Measurements from ENCODE around the gene FOXA1. TPM values are rescaled to one million over a fixed set of nuclear protein-coding genes. Genes with fewer than 3 reads are reported as not detected.

The FOXA1 gene
- total RNA-seq, 4 donors from 2014 or later: not detected

- Histone ChIP-seq H3K4me1 (peaks cover 0 to 7% of the 10 kb centered on the region in 2 donors), H3K9me3 (no peaks in the 10 kb centered on the region), H3K27ac (no peak overlapping the region), H3K36me3 (no peaks in the 10 kb centered on the region), H3K27me3 (peaks cover 7 to 51% of the 10 kb centered on the region in 2 donors), H3K4me3 (no peak overlapping the region)
- TF ChIP-seq POLR2A (IDR thresholded peaks at IDR 0.05) (no peak), CTCF (IDR thresholded peaks at IDR 0.05) (no peak)
- no peak for DNase-seq
- intact Hi-C loops (cut with DNase I; ENCODE audit: low total_unique reads): no loop called here
Observed at GRCh38 chr14:37602605-37603453, 7.8 kb upstream of the FOXA1 start.

- DNase-seq: no peak
- no peak overlapping the region for H3K4me3 ChIP-seq
- H3K9me3 ChIP-seq: no peaks in the 10 kb centered on the region
- peaks cover 7 to 58% of the 10 kb centered on the region in 2 donors for H3K27me3 ChIP-seq
- H3K27ac ChIP-seq: no peak overlapping the region
- no peaks in the 10 kb centered on the region for H3K36me3 ChIP-seq
- intact Hi-C loops (cut with DNase I; ENCODE audit: low total_unique reads): no loop called here
- TF ChIP-seq POLR2A (IDR thresholded peaks at IDR 0.05): no peak
- H3K4me1 ChIP-seq: peaks cover 0 to 7% of the 10 kb centered on the region in 2 donors
Observed at GRCh38 chr14:37601865-37602264, 6.8 kb upstream of the FOXA1 start.

- H3K27ac ChIP-seq: no peak overlapping the region
- H3K27me3 ChIP-seq: peaks cover 7 to 66% of the 10 kb centered on the region in 2 donors
- TF ChIP-seq CTCF (IDR thresholded peaks at IDR 0.05): no peak
- no peak for TF ChIP-seq POLR2A (IDR thresholded peaks at IDR 0.05)
- intact Hi-C loops (cut with DNase I; ENCODE audit: low total_unique reads): no loop called here
- H3K4me1 ChIP-seq: peaks cover 0 to 7% of the 10 kb centered on the region in 2 donors
- no peaks in the 10 kb centered on the region for H3K36me3 ChIP-seq
- no peak overlapping the region for H3K4me3 ChIP-seq
- H3K9me3 ChIP-seq: no peaks in the 10 kb centered on the region
- DNase-seq: no peak
Observed at GRCh38 chr14:37600880-37601741, 6.1 kb upstream of the FOXA1 start.

- Histone ChIP-seq H3K36me3 (no peaks in the 10 kb centered on the region), H3K27me3 (peaks cover 14 to 74% of the 10 kb centered on the region in 2 donors), H3K4me1 (peaks cover 0 to 13% of the 10 kb centered on the region in 2 donors), H3K4me3 (no peak overlapping the region), H3K27ac (no peak overlapping the region), H3K9me3 (no peaks in the 10 kb centered on the region)
- intact Hi-C loops (cut with DNase I; ENCODE audit: low total_unique reads): no loop called here
- TF ChIP-seq CTCF (IDR thresholded peaks at IDR 0.05) (no peak), POLR2A (IDR thresholded peaks at IDR 0.05) (no peak)
- no peak for DNase-seq
Observed at GRCh38 chr14:37599507-37600368, 4.7 kb upstream of the FOXA1 start.

Measured in uterus (tissue), 4 donors.